Activated CD4-positive, alpha-beta T cell treated with anti-CD3 and anti-CD28 coated beads for 36 hours (primary cell): Measurements from ENCODE around the gene ATP8B4. TPM values are rescaled to one million over a fixed set of nuclear protein-coding genes. Genes with fewer than 3 reads are reported as not detected.

Experiments used
- ATAC-seq: fragments of 200-7000 bp; cut with Tn5 transposase; one replicate; pipeline ENCODE4 v1.10.0; 2021; ENCODE audit warnings: mild to moderate bottlenecking, moderate library complexity
- CTCF ChIA-PET: fragments of 350-600 bp; sonication (Branson Sonifier 250); formaldehyde crosslinking; loops from one replicate; lab custom pipeline; 2021; ENCODE audit warnings: antibody characterized with exemption; lab: Charles Lee
- POLR2A ChIA-PET: fragments of 350-600 bp; sonication (Branson Sonifier 250); formaldehyde crosslinking; loops from one replicate; lab custom pipeline; 2021; ENCODE audit warnings: antibody characterized with exemption, inconsistent platforms; lab: Charles Lee
- DNase-seq: peaks from one replicate; pipeline ENCODE4 v3.0.0-alpha.2; 2020
- H3K27ac Mint-ChIP-seq: one replicate; pipeline ENCODE4 v1.8.0; 2021; ENCODE audit warnings: mixed read lengths
- H3K27me3 Mint-ChIP-seq: one replicate; pipeline ENCODE4 v1.8.0; 2021; ENCODE audit warnings: mixed read lengths
- H3K36me3 Mint-ChIP-seq: one replicate; pipeline ENCODE4 v1.8.0; 2021; ENCODE audit warnings: low read depth, mixed read lengths
- H3K4me1 Mint-ChIP-seq: one replicate; pipeline ENCODE4 v1.8.0; 2021; ENCODE audit warnings: mixed read lengths
- H3K4me3 Mint-ChIP-seq: one replicate; pipeline ENCODE4 v1.8.0; 2021; ENCODE audit warnings: mild to moderate bottlenecking, moderate library complexity, mixed read lengths
- H3K9me3 Mint-ChIP-seq: one replicate; pipeline ENCODE4 v1.8.0; 2021; ENCODE audit warnings: low read depth, mixed read lengths
- intact Hi-C, 2 experiments: fragments of 100-400 bp; cut with DNase I in 1 of 2; cut with micrococcal nuclease in 1 of 2; formaldehyde crosslinking; loops; one replicate each; pipeline versions ENCODE4 v1.14.2 to v1.15.1; 2022 to 2024; cut with DNase I, micrococcal nuclease
- total RNA-seq, 2 experiments: library from RNA; stranded (reverse); gene quantifications; one replicate each; pipeline ENCODE4 v1.2.3, GENCODE V29; 2021

The ATP8B4 gene
- total RNA-seq, 2 experiments from 2014 or later = 5.0 to 5.1 TPM

DNA sequence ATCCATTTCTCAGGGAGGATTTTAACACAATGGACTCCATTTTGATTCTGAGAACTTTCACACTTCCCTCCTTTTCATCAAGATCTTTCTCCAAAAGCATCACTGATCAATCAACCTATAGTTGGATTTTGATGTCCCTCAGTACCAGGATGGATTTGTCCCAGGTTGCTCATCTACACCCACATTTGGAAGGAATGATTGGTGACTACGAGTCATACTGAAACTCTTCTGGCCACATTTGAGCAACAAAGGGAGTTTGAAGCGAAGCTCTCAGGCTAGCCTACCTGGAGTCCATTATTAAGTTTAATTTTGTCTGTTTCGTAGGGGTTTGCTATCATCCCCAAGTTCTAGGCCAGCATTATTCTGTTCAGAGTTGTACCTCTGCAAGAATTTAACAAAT is 31.3 kb upstream of the ATP8B4 start:
- ChIA-PET POLR2A (interaction anchor here (0.6 to 0.7 kb wide), 2 partner anchors 15 to 101 kb away, joined by 5 to 9 read pairs; no protein-coding TSS in a partner anchor), CTCF (interaction anchor here (2.0 kb wide), 1 partner anchor 165 kb away, joined by 11 read pairs; no protein-coding TSS in a partner anchor)
- ATAC-seq (no peak), DNase-seq (no peak)
- H3K4me3 Mint-ChIP-seq = no peak overlapping the region
- no peak overlapping the region for H3K27ac Mint-ChIP-seq
- peaks cover 20% of the 10 kb centered on the region for H3K4me1 Mint-ChIP-seq
- H3K36me3 Mint-ChIP-seq = no peaks in the 10 kb centered on the region
- H3K27me3 Mint-ChIP-seq = peaks cover 2% of the 10 kb centered on the region
- H3K9me3 Mint-ChIP-seq = no peaks in the 10 kb centered on the region
- intact Hi-C loops = no loop called here

DNA sequence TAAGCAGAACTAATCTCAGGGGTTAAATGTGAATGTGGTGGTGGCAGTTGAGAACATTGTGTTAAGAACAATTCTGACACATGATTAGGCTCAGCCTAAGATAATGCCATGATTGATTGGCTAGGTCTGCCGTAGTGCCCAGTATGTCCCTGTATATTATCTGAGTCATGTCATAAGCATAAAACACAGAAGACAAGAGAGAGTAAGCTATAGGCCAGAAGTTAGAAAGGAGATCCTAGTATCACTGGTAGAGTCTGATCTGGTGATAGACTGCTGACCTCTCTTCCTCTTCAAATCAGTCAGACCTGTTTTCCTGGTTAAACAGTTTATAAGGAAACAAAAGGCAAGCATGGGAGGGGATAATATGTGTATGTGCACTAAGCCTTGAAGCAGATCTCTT is 30.1 kb upstream of the ATP8B4 start:
- peaks cover 2% of the 10 kb centered on the region for H3K27me3 Mint-ChIP-seq
- ATAC-seq (peak; percentile 66), DNase-seq (no peak)
- intact Hi-C loops = loop anchor here (10.0 kb wide), 5 partner anchors 166 to 1794 kb away; partner anchors contain the start of gene SECISBP2L (in 1 of the 2)
- H3K36me3 Mint-ChIP-seq = no peaks in the 10 kb centered on the region
- ChIA-PET POLR2A (no interaction called here), CTCF (interaction anchor here (0.7 to 2.1 kb wide), 2 partner anchors 14 to 167 kb away, joined by 3 to 6 read pairs; no protein-coding TSS in a partner anchor)
- H3K27ac Mint-ChIP-seq = no peak overlapping the region
- peaks cover 29% of the 10 kb centered on the region for H3K4me1 Mint-ChIP-seq
- H3K4me3 Mint-ChIP-seq = no peak overlapping the region
- no peaks in the 10 kb centered on the region for H3K9me3 Mint-ChIP-seq

GRCh38 chr15:50148362-50148963 is 29.4 kb upstream of the ATP8B4 start:
- Mint-ChIP-seq H3K4me3 (no peak overlapping the region), H3K27me3 (peaks cover 2% of the 10 kb centered on the region), H3K36me3 (peaks cover 2% of the 10 kb centered on the region), H3K9me3 (no peaks in the 10 kb centered on the region), H3K4me1 (peaks cover 34% of the 10 kb centered on the region), H3K27ac (no peak overlapping the region)
- DNase-seq = no peak
- ATAC-seq = no peak
- ChIA-PET CTCF (interaction anchor here (0.7 to 2.1 kb wide), 2 partner anchors 14 to 167 kb away, joined by 3 to 6 read pairs; no protein-coding TSS in a partner anchor), POLR2A (no interaction called here)
- intact Hi-C loops = loop anchor here (10.0 kb wide), 5 partner anchors 166 to 1794 kb away; partner anchors contain the start of gene SECISBP2L (in 1 of the 2)

- Mint-ChIP-seq H3K4me1 (peaks cover 38% of the 10 kb centered on the region), H3K27ac (no peak overlapping the region), H3K4me3 (no peak overlapping the region), H3K27me3 (no peaks in the 10 kb centered on the region), H3K36me3 (peaks cover 4% of the 10 kb centered on the region), H3K9me3 (no peaks in the 10 kb centered on the region)
- POLR2A ChIA-PET = no interaction called here
- no peak for DNase-seq
- intact Hi-C loops = loop anchor here (10.0 kb wide), 5 partner anchors 168 to 1792 kb away; partner anchors contain the start of gene SECISBP2L (in 1 of the 2)
- no peak for ATAC-seq
- CTCF ChIA-PET = interaction anchor here (0.6 to 2.2 kb wide), 2 partner anchors 38 to 1285 kb away, joined by 3 to 13 read pairs; no protein-coding TSS in a partner anchor
Observed at GRCh38 chr15:50146632-50147031, 27.6 kb upstream of the ATP8B4 start.

DNA sequence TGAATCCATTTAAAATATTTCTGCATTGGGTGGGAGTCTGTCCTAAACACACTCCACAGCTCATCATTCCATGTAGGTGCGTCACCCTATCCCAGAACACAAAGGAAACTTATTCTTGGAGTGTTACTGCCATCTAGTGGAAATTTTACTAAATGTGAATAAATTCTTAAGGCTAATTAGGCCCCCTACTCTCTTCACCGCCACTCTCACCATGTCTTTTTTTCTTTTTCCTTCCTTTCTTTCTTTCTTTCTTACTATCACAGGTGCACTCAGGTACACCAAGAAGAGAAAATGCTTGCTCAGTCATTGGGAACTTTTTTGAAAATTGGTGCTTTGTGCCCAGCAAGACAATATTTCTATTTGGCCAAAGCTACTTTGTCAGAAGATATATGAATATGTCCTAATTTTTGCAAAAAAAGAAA is 26.4 kb upstream of the ATP8B4 start:
- no peak for DNase-seq

GRCh38 chr15:50144341-50145120 is 25.5 kb upstream of the ATP8B4 start:
- DNase-seq (no peak), ATAC-seq (no peak)
- Mint-ChIP-seq H3K4me1 (peaks cover 26% of the 10 kb centered on the region), H3K27ac (peak overlapping the region; percentile 22), H3K27me3 (no peaks in the 10 kb centered on the region), H3K9me3 (no peaks in the 10 kb centered on the region), H3K36me3 (peaks cover 4% of the 10 kb centered on the region), H3K4me3 (no peak overlapping the region)
- POLR2A ChIA-PET = interaction anchor here (0.7 kb wide), 1 partner anchor 547 kb away, joined by 4 read pairs; no protein-coding TSS in a partner anchor
- CTCF ChIA-PET = interaction anchor here (0.5 to 2.2 kb wide), 21 partner anchors 11 to 1724 kb away, joined by 3 to 13 read pairs (median 3); partner anchors contain the start of gene EID1
- intact Hi-C loops = loop anchor here (1.0 to 10.0 kb wide), 12 partner anchors 170 to 1790 kb away; partner anchors contain the start of genes FGF7 (in 1 of the 2) and SECISBP2L (in 1 of the 2)

More for the DNA sequence above, 26.4 kb upstream of the ATP8B4 start:
- ATAC-seq = no peak
- ChIA-PET POLR2A (interaction anchor here (0.7 kb wide), 2 partner anchors 468 to 546 kb away, joined by 3 to 4 read pairs; no protein-coding TSS in a partner anchor), CTCF (interaction anchor here (0.5 to 2.2 kb wide), 25 partner anchors 14 to 1723 kb away, joined by 3 to 13 read pairs (median 3); partner anchors contain the start of gene EID1)
- Mint-ChIP-seq H3K4me1 (peaks cover 32% of the 10 kb centered on the region), H3K4me3 (no peak overlapping the region), H3K27ac (no peak overlapping the region), H3K9me3 (no peaks in the 10 kb centered on the region), H3K36me3 (peaks cover 4% of the 10 kb centered on the region), H3K27me3 (no peaks in the 10 kb centered on the region)
- intact Hi-C loops = loop anchor here (1.0 to 10.0 kb wide), 12 partner anchors 169 to 1791 kb away; partner anchors contain the start of genes FGF7 (in 1 of the 2) and SECISBP2L (in 1 of the 2)

- H3K4me3 Mint-ChIP-seq = no peak overlapping the region
- H3K9me3 Mint-ChIP-seq = no peaks in the 10 kb centered on the region
- peak overlapping the region; percentile 22 for H3K27ac Mint-ChIP-seq
- H3K36me3 Mint-ChIP-seq = peaks cover 4% of the 10 kb centered on the region
- POLR2A ChIA-PET = no interaction called here
- ATAC-seq = peak; percentile 62
- intact Hi-C loops = loop anchor here (10.0 kb wide), 5 partner anchors 171 to 1789 kb away; partner anchors contain the start of gene SECISBP2L (in 1 of the 2)
- no peak for DNase-seq
- peaks cover 28% of the 10 kb centered on the region for H3K4me1 Mint-ChIP-seq
- CTCF ChIA-PET = interaction anchor here (1.1 kb wide), 1 partner anchor 117 kb away, joined by 3 read pairs; no protein-coding TSS in a partner anchor
- H3K27me3 Mint-ChIP-seq = no peaks in the 10 kb centered on the region
Observed at GRCh38 chr15:50143255-50143860, 24.3 kb upstream of the ATP8B4 start.

GRCh38 chr15:50141856-50142255 is 22.8 kb upstream of the ATP8B4 start:
- CTCF ChIA-PET = no interaction called here
- Mint-ChIP-seq H3K27ac (no peak overlapping the region), H3K36me3 (peaks cover 4% of the 10 kb centered on the region), H3K4me1 (peaks cover 43% of the 10 kb centered on the region), H3K4me3 (no peak overlapping the region), H3K9me3 (no peaks in the 10 kb centered on the region), H3K27me3 (no peaks in the 10 kb centered on the region)
- no peak for DNase-seq
- POLR2A ChIA-PET = no interaction called here
- intact Hi-C loops = loop anchor here (10.0 kb wide), 5 partner anchors 173 to 1787 kb away; partner anchors contain the start of gene SECISBP2L (in 1 of the 2)
- ATAC-seq = no peak

GRCh38 chr15:50140983-50141382 is 21.9 kb upstream of the ATP8B4 start:
- ChIA-PET CTCF (no interaction called here), POLR2A (no interaction called here)
- Mint-ChIP-seq H3K9me3 (no peaks in the 10 kb centered on the region), H3K4me1 (peaks cover 48% of the 10 kb centered on the region), H3K36me3 (peaks cover 4% of the 10 kb centered on the region), H3K4me3 (no peak overlapping the region), H3K27me3 (no peaks in the 10 kb centered on the region), H3K27ac (no peak overlapping the region)
- no peak for ATAC-seq
- no peak for DNase-seq
- intact Hi-C loops = loop anchor here (10.0 kb wide), 5 partner anchors 174 to 1786 kb away; partner anchors contain the start of gene SECISBP2L (in 1 of the 2)

- no peaks in the 10 kb centered on the region for H3K27me3 Mint-ChIP-seq
- POLR2A ChIA-PET = no interaction called here
- H3K4me3 Mint-ChIP-seq = no peak overlapping the region
- H3K9me3 Mint-ChIP-seq = no peaks in the 10 kb centered on the region
- intact Hi-C loops = loop anchor here (10.0 kb wide), 5 partner anchors 175 to 1785 kb away; partner anchors contain the start of gene SECISBP2L (in 1 of the 2)
- CTCF ChIA-PET = interaction anchor here (0.9 to 1.1 kb wide), 2 partner anchors 15 to 18 kb away, joined by 3 to 4 read pairs; no protein-coding TSS in a partner anchor
- DNase-seq (no peak), ATAC-seq (no peak)
- peaks cover 4% of the 10 kb centered on the region for H3K36me3 Mint-ChIP-seq
- no peak overlapping the region for H3K27ac Mint-ChIP-seq
- peaks cover 54% of the 10 kb centered on the region for H3K4me1 Mint-ChIP-seq
Observed at GRCh38 chr15:50140098-50140497, 21.1 kb upstream of the ATP8B4 start.
